Stimulated activated CD4-positive, alpha-beta T cell treated with anti-CD3 and anti-CD28 coated beads, TNF-alpha, amount 100 ng/mL, for 24 hours (primary cell): ENCODE measurements around the gene BMP8A.
"Not testable (repeated sequence)": the region's sequence is repeated elsewhere in the genome, so short reads cannot be mapped to it uniquely, and the experiment has no call there.

ENCODE experiments used
- DNase-seq, 3 experiments: peaks; one replicate each; pipeline ENCODE4 v3.0.0-alpha.2; 2020; ENCODE audit warnings: low read depth in 3 of 3

BMP8A gene

DNA sequence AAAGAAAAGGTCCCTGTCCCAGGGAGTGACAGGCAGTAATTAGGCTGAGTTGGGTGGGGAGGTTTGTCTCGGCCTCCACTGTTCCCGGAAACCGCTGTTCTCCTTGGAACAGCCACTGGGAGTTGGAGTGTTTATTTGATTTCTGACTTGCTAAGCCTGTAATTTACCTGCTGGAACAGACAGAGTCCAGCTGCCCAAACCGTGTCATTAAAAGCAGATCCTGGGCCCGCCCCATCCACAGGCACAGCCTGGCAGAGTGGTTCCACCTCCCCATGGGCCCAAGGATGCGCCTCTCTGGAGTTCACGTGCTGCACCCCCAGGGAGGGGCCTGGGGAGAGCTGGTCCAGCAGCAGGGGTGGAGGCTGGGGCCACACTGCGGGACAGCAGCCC is 35.7 kb downstream of the BMP8A start:
- not testable (repeated sequence) for DNase-seq

DNA sequence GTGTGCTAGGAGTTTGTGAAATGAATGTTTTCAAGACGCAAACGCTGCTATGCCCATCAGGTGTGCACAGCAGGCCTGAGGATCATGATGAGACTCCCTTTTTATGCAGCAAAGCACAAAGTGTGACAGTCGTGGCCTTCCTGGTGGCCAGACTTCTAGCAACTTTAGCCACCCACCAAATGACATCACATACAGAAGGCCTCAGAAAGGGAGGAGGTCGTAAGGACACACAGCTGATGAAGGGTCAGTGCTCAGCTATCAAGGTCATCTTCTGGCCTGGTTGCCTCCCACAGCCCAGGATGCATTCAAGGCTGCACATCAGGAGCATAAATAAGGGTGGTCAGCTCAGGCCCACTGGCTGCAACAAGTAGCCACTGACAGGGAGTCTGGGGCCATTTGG is 36.6 kb downstream of the BMP8A start:
- DNase-seq, result no peak

DNA sequence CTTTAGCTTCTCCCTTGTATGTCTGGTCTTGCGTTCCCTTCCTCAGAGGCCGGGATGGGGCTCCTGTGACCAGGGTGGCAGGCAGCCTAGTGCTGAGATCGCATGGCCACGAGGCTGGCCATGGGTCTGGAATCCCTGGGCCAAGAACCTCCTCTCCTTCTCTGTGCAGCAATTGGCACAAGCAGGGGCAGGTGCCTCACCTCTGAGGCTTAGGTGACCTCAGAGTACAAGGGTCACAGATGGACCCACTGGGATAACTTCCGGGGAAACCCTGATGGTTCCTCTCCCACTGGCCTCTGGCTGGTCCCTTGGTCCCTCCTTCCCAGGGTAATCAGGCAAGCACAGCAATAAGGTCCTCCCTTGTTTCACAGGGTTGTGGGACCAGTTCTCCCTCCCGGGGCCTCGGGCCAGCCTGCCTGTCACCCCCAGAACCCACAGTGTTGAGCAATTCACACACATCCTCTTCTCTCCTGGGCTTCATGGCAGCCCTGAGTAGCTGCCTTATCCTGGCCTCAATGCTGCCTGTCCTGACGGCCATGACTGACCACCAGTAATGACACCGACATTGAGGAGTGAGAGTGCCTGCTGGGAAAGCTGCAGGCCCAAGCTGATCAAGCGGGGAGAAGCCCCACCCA is 38.6 kb downstream of the BMP8A start:
- DNase-seq, result no peak

DNA sequence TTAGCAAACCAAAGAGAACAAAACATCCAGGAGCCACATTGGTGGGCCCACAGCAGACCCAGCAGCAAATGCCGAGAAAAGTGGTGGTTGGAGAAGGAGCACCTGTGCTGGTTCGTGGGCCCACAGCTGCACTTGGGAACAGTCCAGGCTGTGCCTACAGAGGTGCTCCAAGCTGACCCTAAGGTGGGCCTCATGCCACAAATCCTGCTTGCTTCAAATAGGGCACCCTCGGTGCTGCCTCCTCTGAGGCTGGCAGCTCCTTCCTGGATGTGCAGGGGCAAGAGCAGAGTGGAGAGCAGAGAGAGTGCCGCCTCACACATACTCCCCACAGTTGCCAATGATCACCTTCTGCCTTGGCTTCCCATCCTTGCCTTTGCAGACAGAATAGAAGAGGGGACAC is 40.1 kb downstream of the BMP8A start:
- no peak for DNase-seq

DNA sequence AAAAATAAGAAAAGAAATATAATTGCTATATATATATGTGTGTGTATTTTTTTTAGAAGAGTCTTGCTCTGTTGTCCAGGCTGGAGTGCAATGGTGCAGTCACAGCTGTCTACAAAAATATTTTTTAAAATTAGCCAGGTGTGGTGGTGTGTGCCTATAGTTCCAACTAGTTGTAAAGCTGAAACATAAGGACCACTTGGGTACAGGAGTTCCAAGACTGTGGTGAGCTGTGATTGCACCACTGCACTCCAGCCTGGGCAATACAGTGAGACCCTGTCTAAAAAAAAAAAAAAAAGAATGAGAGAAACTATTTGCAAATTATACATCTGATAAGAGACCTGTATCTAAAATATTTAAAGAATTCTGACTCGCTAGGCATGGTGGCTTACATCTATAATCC is 42.0 kb downstream of the BMP8A start:
- DNase-seq, result no peak

DNA sequence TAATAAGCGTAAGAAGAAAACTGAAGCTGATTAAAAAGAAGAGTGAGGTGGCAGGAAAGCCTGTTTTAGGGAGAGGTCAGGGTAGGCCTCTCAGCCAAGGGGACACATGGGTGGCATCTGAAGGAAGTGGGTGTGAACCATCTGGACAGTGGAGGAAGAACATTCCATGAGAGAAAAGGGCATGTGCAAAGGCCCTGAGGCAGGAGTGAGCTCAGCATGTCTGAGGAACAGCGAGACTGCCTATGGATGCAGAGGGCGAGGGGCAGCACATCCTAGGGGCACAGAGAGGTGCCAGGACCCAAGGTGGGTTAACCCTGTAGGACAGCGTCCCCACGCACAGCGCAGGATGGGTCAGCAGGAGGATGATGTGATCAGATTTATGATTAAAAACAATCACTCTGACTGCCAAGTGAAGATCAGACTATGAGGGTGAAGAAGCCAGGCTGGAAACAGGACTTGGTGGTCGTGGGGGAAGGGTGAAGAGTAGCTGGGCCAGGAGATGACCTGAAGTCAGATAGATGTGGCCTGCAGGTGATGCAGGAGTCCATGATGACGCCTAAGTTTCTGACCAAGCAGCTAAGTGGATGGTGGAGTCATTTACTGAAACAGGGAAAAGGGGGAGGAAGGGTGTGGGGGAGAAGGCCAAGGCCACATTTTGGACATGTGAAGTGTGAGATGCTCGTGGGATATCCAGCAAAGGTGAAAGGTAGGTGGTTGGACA is 47.3 kb downstream of the BMP8A start:
- no peak for DNase-seq

DNA sequence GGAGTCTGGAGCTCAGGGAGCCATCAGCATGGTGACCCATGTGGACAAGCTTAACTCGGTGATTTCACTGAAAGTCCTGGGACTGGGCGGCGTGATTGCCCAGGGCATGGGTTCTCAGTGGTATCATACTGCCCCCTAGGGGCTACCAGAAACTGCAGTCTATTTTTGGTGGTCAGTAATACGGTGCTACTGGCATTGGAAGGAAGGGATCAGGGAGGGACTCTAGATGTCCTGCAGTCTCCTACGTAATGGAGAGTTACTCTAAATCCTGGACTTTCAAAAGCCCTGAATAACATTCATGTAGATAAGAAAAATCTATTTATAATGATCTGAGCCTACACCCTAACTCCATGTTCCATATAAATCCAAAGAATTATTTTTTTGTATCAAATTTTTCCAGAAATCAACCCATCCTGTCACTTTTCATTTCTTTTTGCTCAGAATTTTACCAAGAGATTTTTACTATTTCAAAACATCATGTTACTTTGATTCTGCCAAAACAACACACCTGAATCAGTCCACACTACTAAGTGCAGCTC is 47.9 kb downstream of the BMP8A start:
- peak in 1 of 3 experiments; percentile 18 for DNase-seq

DNA sequence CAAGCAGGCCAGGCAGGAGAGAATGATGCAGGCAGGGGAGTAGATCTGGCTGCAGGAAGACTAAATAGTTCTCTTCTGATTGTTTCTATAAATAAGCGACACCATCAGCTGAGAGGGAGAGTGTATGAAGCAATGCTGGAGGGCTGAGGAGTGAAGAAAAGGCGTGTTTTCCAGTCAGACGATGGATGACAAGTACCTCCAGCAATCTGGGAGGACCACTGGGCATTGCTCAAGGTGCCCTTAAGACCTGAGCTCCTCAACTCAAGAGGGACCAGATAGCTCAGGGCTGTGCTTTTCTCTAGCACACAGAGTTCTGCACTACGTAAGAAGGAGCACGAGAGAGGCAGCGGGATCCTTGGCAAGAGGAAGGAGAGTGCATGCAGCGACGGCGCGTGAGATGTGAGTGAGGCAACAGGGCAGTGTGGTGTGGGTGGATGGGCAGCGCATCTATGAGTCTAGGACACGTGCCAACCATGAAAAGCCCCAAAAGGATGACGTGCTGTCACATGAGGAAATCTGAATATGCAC is 49.1 kb downstream of the BMP8A start:
- no peak for DNase-seq

DNA sequence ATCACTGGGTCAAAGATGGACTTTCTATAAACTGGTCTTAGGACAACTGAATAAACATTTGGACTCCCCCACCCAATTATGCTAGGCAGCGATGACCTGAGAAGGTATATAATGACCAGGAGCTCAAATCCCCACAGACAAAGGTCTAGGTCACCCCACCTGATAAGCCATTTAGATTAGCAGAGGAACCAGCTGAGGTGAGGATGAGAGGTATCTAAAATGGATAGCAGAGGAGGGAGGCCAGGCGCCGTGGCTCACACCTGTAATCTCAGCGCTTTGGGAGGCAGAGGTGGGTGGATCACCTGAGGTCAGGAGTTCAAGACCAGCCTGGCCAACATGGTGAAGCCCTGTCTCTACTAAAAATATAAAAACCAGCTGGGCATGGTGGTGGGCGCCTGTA is 51.5 kb downstream of the BMP8A start:
- no peak for DNase-seq

DNA sequence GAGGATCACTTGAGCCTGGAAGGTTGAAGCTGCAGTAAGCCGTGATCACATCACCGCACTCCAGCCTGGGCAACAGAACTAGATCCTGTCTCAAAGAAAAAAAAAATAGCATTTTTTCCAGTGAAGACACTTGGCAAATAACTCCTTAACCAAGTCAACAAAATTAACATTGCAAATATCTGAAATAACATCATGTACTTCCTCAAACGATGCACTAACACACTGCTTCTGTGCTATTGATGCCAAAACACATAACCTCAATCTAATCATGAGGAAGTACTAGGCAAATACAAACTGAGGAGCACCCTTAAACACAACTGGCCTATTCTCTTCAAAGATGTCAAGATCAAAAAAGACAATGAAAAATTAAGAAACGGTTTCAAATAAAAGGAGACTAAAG is 52.9 kb downstream of the BMP8A start:
- DNase-seq, result no peak

DNA sequence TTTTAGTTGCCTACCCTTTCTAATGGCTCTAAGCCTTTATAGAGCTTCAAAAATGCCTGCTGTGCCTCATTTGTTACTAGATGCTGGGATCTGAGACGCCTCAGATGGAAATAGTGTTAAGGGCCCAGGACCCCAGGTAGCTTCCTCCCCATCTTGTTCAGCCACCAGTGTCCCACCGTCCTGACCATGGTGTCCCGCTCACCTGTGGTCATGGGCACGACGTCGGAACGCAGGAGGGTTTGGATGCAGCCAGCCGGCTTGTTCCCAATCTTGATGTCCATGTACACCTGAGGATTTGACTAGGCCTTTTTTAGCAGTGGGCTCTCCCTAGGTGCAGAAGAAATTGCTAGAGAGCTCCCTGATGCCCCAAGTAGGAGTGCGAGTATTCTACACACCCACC is 54.1 kb downstream of the BMP8A start:
- no peak for DNase-seq

DNA sequence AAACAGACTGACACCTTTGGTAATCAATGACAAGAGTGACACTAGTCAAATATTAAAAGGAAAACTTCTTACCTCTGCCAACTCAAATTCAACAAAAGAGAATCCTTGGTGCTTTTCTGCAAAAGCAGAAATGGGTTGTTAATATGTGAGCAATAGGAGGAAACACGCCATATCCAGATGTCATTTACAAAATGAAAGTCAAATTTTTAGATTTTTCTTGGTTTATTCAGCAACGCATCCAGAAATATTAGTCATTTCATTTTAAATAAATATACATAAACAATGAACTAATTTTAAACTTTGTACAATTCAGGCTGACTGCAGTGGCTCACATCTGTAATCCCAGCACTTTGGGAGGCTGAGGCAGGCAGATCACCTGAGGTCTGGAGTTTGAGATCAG is 62.8 kb downstream of the BMP8A start:
- DNase-seq, result no peak

DNA sequence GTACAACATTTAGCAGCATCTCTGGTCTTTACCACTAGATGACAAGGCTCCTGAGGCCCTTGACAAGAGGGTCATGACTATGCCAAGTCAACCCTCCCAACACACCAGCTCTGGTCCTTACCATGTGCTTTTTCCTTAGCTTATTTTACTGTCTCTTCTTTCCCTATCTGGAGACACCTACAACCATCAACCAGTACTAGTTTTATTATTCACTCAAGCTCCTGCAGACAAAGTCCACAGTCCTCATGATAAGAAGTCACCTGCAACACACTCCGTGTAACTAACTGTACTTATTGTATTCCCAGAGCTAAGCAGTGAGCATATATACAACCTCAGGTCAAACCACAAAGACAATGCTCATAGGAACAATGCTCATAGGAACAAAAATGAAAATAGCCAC is 69.8 kb downstream of the BMP8A start:
- DNase-seq, result no peak

DNA sequence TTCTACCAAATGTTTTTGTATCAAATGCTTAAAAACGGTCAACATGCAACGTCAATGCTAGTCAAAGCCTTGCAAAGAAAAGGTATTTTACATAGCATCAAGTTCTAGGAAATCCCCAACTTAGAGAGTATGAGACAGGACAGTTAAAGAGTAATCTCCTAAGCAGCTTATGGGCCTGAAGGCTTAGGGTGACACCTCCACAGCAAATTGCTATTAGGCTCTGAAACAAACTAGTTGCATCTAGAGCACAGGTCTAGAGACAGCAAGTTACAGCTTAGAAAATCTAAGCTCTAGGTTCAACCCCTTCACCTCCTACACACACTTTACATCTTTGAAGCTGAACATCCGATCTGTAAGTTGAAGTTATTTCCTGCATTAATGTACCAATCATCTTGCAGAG is 71.5 kb downstream of the BMP8A start:
- no peak for DNase-seq

DNA sequence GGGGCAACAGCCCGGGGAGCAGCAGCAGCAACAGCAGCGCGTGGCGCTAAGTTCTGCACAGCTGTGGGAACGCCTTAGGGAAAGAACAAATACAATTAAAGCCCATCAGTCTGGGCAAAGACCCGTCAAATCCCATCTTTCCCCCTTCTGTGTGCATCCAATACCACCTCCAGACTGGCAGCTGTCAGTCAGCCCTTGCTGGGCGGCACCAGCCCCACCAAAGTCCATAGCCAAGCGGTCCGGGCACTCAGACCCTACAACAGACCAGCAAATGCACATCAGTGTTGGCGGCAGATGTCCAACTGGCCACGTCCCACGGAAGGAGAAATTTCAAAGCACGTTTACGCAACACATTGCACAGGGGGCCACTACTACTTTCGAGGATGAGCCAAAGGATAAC is 72.2 kb downstream of the BMP8A start:
- DNase-seq, result no peak

DNA sequence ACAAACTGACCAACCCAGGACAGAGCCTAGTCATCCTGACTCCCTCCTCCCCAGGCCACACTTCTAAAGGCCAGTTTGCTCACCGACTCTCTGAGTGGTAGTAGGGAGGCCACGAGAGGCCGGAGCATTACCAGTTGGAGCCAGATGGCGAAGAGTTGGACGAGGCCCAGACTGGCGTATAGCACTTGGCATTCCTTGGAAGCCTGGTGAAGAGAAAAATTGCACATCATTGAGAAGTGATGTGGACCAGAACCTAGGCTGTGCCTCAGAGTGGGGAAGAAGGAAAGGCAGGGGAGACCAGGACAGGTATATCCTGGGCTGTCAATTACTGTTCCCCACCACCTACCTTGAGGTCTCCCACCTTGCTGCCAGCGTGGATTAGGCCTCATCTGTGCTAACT is 72.9 kb downstream of the BMP8A start:
- no peak for DNase-seq

DNA sequence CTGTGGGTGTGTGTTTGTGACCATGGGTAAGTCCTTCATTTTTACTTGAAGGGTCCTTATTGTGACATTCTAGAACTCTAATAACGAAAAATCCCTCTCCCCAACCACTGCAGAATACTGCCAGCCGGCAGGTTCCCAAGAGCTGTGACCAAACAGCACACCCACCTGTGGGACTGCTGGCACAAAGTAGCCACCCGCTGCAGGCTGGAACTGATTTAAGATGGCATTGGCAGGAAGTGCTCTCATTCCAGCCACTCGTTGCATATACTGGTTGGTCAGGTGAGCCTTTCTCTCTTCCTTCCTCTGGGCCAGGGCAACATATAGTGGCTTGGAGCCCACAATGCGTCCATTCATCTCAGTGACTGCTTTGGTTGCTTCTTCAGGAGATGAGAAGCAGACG is 73.5 kb downstream of the BMP8A start:
- DNase-seq, result no peak

DNA sequence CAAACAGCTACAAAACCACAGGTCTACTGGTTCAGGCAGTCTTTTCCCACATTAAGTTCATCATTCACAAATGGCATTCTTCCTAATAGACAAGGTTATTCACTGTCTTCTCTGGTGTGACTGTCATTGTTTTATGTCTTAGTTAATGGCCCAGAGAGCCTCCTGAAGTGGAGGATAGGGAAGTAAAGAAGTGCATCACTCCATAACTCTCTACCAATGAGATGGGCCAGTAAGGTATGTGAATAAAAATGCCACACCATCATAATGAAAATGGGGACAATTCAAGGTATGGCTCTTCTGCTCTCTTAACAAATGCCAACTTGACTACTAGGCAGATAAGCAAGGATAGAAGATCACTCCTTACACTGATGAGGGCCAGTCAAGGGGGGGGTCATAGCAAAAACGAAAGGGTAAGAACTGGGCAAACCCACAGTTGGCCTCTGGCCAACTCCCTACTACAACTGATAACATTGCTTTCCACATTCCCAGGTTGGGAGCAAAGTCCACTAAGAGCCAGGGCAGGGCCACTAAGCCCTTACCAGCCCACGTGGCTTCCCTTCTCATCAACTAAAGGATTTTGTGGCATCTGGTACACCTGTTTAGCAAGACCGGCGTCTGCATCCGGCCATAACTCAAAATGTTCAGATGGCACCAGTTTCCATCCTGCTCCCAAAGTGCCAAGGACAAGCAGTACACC is 75.2 kb downstream of the BMP8A start:
- no peak for DNase-seq

DNA sequence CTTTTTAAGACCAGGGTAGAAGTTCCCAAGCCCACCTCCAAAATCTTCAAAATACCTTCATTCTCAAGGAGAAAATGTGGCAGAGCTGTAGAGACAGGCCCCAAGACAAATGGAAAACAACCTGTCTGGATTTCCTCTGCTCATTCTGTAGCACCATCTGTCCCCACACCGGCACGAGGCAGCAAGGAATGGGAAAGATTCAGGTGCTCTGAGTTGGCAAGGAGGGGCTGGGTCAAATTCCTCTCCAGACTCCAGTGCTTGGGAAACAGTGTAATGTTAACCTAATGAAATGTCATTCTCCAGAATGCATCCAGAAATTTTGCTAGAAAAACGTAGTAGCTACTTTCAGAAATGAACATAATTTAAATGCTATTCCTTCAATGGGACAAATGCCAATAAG is 75.9 kb downstream of the BMP8A start:
- no peak for DNase-seq

DNA sequence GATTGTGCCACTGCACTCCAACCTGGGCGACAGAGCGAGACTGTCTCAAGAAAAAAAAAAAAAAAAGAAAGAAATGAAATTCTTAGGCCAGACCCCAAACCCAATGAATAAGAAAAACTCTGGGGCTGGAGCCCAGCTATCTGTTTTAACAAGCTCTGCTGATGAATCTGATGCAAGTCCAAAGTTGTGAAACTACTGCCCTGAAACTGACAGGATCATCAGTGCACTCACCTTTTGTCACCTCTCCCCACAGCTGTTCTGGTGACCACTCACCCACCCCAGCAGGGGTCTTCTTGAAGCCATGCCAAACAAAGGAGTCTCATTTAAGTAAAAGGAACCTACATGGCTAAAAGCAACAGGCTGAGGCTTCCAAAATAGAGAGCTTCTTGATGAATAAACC is 76.8 kb downstream of the BMP8A start:
- no peak for DNase-seq

DNA sequence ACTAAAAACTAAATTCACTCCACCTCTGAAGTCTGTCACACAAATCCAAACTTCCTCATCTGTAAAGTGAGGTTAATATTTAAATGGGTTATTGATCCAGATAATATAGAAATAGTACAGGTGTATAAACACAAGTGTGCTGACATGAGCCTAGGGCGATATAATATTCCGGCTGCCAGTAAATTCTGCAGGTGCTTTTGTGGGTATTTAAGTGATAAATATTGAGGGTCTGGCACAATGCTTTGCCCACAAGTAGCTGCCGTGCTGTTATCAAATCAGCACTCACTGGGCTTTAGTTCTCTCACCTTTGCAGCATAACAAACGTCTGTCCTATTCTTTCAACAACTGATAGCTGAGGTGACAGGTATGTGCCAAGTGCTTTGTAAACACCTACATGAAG is 77.6 kb downstream of the BMP8A start:
- no peak for DNase-seq

DNA sequence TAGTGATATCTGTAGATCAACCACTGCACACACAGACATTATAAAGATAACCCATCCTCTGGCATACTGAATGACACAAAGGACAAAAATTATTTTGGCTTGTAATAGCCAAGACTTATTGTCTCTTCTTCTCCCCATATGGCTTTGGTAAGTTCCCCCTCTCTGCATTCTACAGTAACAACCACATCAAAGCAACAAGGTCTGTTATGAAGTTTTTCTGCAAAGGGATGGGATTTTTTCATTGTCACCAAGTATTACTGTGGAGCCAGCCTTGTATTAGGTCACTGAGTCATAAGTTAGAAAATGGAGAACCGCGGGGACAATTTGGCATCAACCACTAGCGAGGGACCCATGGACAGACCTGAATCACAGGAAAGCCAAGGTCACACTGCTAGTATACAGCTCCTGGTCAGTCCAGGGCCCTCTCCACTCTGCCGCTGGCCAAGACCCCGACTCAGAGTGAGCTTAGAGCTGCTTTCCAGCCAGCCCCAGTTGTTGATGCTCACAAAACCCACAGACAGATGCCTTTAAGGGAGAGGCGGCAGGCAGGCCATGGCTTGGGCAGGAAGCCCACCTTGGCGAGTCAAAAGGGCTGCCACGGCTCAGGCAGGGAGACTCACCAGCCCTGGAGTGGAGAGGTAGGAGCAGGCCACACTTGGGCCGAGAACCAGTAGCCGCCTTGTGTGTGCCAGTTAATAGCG is 79.2 kb downstream of the BMP8A start:
- DNase-seq, result no peak
